ENCODE measurements around the gene FTCDNL1. TPM values are rescaled to one million over a fixed set of nuclear protein-coding genes. Genes with fewer than 3 reads are reported as not detected.

Gene FTCDNL1
- polyA plus RNA-seq, 1 of the 3 experiments (the other 2 are of a cell fraction), result not detected

DNA sequence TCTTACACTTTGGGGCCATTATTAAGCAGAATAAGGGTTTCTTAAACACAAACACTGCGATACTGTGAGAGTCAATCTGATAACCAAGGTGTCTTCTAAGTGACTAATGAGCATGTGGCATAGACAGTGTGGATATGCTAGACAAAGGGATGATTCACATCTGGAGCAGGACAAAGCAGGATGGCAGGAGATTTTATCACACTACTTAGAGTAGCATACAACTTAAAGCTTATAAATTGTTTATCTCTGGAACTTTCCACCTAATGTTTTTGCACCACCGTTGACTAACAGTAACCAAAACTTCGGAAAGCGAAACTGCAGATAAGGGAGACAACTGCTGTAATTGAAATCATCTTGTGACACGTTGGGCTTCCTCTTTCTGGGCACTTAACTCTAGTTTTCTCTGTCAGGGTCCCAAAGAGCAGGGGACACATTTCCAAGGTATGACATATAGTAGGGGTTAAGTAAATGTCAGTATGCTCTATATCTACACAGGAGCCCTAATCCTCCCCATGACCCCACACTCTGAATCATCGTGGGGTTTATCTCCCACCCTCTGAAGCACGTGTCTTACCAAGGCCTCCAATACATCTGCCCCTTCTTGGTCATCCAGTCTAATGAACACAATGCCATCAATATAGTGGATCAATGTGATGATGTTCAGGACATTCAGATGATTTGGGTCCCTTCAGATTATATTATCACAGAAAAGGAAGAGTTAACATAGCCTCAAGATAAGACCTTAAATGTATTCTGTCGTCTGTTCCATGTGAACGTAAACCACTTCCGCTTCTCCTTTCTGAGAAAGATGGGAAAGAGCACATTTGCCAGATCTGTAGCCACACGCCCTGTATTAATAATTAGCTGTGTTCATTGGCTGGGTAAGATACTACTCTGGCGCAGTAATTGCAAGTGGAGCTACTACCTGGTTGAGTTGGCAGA lies 78.7 kb downstream of the FTCDNL1 start:
- DNase-seq, result no peak
- Histone ChIP-seq H3K9me2 (no peaks in the 10 kb centered on the region), H3K4me2 (no peak overlapping the region), H3K4me3 (ENCODE audit: low read depth in 2 of 2, low read length in 1 of 2) (no peak overlapping the region), H3K27me3 (ENCODE audit: insufficient read depth) (no peaks in the 10 kb centered on the region), H3K27ac (ENCODE audit: low read depth in 2 of 2, low read length in 1 of 2) (no peak overlapping the region), H3K9me3 (no peaks in the 10 kb centered on the region), H2AFZ (ENCODE audit: low read depth) (no peak overlapping the region), H3K4me1 (ENCODE audit: control insufficient read depth in 1 of 2, insufficient read depth in 2 of 2, low read depth in 1 of 2, low read length in 1 of 2) (no peaks in the 10 kb centered on the region), H4K20me1 (ENCODE audit: insufficient read depth) (no peaks in the 10 kb centered on the region), H3F3A (replicated peaks; ENCODE audit: insufficient read depth) (no peaks in the 10 kb centered on the region), H3K36me3 (replicated peaks in 1 of 2; ENCODE audit: control insufficient read depth in 1 of 2, insufficient read depth in 2 of 2, low read length in 1 of 2) (no peaks in the 10 kb centered on the region), H3K79me2 (ENCODE audit: insufficient read depth) (no peaks in the 10 kb centered on the region), H3K9ac (no peak overlapping the region)
- ChIA-PET CTCF (no interaction called here), POLR2A (no interaction called here)
- TF ChIP-seq YY1 (IDR thresholded peaks at IDR 0.05; ENCODE audit: low read depth) (no peak), SIN3A (IDR thresholded peaks at IDR 0.05; ENCODE audit: borderline replicate concordance, low read depth, low read length) (no peak), CHD2 (IDR thresholded peaks at IDR 0.05; ENCODE audit: low read length, partially characterized antibody) (no peak), MEF2A (IDR thresholded peaks at IDR 0.05; ENCODE audit: borderline replicate concordance, low read depth) (no peak), NFIC (IDR thresholded peaks at IDR 0.05; ENCODE audit: borderline replicate concordance) (no peak), FOXJ3 (CRISPR knock-in tag; IDR thresholded peaks at IDR 0.05) (no peak), GATA2 (CRISPR knock-in tag; IDR thresholded peaks at IDR 0.05) (no peak), NRF1 (IDR thresholded peaks at IDR 0.05; ENCODE audit: low read depth, low read length) (no peak), JUND (IDR thresholded peaks at IDR 0.05) (no peak), TEAD4 (IDR thresholded peaks at IDR 0.05; ENCODE audit: borderline replicate concordance, insufficient read depth) (no peak), RCOR1 (IDR thresholded peaks at IDR 0.05; ENCODE audit: low read length) (no peak), RXRA (IDR thresholded peaks at IDR 0.05; ENCODE audit: borderline replicate concordance, low read depth) (no peak), FOXM1 (IDR thresholded peaks at IDR 0.05; ENCODE audit: low read depth) (no peak)
- TF ChIP-seq, protein P1, sequence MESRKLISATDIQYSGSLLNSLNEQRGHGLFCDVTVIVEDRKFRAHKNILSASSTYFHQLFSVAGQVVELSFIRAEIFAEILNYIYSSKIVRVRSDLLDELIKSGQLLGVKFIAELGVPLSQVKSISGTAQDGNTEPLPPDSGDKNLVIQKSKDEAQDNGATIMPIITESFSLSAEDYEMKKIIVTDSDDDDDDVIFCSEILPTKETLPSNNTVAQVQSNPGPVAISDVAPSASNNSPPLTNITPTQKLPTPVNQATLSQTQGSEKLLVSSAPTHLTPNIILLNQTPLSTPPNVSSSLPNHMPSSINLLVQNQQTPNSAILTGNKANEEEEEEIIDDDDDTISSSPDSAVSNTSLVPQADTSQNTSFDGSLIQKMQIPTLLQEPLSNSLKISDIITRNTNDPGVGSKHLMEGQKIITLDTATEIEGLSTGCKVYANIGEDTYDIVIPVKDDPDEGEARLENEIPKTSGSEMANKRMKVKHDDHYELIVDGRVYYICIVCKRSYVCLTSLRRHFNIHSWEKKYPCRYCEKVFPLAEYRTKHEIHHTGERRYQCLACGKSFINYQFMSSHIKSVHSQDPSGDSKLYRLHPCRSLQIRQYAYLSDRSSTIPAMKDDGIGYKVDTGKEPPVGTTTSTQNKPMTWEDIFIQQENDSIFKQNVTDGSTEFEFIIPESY (IDR thresholded peaks at IDR 0.05; ENCODE audit: borderline replicate concordance, low read depth), result no peak
- TF ChIP-seq, protein P2, sequence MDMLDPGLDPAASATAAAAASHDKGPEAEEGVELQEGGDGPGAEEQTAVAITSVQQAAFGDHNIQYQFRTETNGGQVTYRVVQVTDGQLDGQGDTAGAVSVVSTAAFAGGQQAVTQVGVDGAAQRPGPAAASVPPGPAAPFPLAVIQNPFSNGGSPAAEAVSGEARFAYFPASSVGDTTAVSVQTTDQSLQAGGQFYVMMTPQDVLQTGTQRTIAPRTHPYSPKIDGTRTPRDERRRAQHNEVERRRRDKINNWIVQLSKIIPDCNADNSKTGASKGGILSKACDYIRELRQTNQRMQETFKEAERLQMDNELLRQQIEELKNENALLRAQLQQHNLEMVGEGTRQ (IDR thresholded peaks at IDR 0.05; ENCODE audit: borderline replicate concordance, low read depth, low read length), result no peak
- TF ChIP-seq, protein P3, sequence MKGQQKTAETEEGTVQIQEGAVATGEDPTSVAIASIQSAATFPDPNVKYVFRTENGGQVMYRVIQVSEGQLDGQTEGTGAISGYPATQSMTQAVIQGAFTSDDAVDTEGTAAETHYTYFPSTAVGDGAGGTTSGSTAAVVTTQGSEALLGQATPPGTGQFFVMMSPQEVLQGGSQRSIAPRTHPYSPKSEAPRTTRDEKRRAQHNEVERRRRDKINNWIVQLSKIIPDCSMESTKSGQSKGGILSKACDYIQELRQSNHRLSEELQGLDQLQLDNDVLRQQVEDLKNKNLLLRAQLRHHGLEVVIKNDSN (IDR thresholded peaks at IDR 0.05; ENCODE audit: borderline replicate concordance, low read depth), result no peak
- TF ChIP-seq, protein P4, sequence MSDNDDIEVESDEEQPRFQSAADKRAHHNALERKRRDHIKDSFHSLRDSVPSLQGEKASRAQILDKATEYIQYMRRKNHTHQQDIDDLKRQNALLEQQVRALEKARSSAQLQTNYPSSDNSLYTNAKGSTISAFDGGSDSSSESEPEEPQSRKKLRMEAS (IDR thresholded peaks at IDR 0.05; ENCODE audit: low read depth), result no peak
- TF ChIP-seq, protein P5, sequence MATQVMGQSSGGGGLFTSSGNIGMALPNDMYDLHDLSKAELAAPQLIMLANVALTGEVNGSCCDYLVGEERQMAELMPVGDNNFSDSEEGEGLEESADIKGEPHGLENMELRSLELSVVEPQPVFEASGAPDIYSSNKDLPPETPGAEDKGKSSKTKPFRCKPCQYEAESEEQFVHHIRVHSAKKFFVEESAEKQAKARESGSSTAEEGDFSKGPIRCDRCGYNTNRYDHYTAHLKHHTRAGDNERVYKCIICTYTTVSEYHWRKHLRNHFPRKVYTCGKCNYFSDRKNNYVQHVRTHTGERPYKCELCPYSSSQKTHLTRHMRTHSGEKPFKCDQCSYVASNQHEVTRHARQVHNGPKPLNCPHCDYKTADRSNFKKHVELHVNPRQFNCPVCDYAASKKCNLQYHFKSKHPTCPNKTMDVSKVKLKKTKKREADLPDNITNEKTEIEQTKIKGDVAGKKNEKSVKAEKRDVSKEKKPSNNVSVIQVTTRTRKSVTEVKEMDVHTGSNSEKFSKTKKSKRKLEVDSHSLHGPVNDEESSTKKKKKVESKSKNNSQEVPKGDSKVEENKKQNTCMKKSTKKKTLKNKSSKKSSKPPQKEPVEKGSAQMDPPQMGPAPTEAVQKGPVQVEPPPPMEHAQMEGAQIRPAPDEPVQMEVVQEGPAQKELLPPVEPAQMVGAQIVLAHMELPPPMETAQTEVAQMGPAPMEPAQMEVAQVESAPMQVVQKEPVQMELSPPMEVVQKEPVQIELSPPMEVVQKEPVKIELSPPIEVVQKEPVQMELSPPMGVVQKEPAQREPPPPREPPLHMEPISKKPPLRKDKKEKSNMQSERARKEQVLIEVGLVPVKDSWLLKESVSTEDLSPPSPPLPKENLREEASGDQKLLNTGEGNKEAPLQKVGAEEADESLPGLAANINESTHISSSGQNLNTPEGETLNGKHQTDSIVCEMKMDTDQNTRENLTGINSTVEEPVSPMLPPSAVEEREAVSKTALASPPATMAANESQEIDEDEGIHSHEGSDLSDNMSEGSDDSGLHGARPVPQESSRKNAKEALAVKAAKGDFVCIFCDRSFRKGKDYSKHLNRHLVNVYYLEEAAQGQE (IDR thresholded peaks at IDR 0.05; ENCODE audit: low read depth, low read length), result no peak
- TF ChIP-seq, protein P6, sequence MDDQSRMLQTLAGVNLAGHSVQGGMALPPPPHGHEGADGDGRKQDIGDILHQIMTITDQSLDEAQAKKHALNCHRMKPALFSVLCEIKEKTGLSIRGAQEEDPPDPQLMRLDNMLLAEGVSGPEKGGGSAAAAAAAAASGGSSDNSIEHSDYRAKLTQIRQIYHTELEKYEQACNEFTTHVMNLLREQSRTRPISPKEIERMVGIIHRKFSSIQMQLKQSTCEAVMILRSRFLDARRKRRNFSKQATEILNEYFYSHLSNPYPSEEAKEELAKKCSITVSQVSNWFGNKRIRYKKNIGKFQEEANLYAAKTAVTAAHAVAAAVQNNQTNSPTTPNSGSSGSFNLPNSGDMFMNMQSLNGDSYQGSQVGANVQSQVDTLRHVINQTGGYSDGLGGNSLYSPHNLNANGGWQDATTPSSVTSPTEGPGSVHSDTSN (IDR thresholded peaks at IDR 0.05), result no peak
- WGBS (ENCODE audit: low lambda C conversion rate), result 19% methylated on average over 12 of the region's 12 CpGs

Data from SK-N-SH (cell line).